GM19468 (cell line): ENCODE measurements around the gene ATP6AP2.
"Not testable (repeated sequence)": the region's sequence is repeated elsewhere in the genome, so short reads cannot be mapped to it uniquely, and the experiment has no call there.

ENCODE experiments used
- ATAC-seq: cut with Tn5 transposase; IDR thresholded peaks from one replicate; pipeline ENCODE4 v1.9.1; 2021; ENCODE audit warnings: mild to moderate bottlenecking, moderate library complexity, moderate number of reproducible peaks; ENCODE audit not compliant: unreplicated experiment; ENCODE audit errors: extremely low read depth

ATP6AP2 gene

DNA sequence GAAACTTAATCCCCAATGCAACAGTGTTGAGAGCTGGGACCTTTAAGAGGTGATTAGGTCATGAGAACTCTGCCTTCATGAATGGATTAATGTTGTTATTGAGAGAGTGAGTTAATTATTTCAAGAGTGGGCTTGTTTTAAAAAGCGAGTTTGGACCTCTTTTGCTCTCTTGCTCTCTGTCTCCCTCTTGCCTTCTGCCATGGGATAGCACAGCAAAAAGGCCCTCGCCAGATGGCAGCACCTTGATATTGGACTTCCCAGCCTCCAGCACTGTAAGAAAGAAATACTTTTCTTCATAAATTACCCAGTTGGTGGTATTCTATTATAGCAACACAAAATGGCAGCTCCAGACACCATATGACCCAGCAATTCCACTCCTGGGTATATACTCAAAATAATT, 7.0 kb upstream of the ATP6AP2 start:
- ATAC-seq: no peak

DNA sequence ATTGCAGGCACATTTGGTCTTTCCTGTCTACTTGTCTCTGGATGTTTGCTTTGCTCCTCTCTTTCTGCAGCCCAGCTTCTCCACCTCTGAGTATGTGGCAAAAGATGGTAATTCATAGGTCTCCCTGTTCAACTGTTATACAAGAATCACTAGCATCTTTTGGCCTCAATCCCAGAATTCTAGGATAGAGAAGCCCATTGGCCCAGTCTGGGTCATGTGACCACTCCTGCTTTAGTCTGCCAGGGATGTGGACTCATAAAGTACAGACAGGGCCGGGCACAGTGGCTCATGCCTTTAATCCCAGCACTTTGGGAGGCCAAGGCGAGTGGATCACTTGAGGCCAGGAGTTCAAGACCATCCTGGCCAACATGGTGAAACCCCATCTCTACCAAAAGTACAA, 5.4 kb upstream of the ATP6AP2 start:
- ATAC-seq: not testable (repeated sequence)

DNA sequence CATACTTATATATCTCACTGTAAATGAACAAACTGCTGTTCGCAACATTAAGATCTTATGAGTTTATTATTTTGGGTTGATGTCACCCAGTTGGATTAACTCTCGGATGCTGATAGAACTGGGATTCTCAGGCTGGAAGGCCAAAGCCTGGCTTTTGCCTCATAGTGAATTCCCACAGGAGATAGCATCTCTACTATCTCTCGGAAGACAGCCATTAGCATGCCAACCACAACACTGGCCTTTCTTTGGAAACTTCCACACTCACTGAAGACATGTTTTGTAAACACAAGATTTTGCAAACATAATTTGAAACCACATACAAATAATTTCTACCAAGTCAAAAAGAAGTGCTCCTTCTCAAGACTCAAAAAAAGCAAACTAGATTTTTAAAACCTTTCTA, 4.5 kb upstream of the ATP6AP2 start:
- no peak for ATAC-seq

DNA sequence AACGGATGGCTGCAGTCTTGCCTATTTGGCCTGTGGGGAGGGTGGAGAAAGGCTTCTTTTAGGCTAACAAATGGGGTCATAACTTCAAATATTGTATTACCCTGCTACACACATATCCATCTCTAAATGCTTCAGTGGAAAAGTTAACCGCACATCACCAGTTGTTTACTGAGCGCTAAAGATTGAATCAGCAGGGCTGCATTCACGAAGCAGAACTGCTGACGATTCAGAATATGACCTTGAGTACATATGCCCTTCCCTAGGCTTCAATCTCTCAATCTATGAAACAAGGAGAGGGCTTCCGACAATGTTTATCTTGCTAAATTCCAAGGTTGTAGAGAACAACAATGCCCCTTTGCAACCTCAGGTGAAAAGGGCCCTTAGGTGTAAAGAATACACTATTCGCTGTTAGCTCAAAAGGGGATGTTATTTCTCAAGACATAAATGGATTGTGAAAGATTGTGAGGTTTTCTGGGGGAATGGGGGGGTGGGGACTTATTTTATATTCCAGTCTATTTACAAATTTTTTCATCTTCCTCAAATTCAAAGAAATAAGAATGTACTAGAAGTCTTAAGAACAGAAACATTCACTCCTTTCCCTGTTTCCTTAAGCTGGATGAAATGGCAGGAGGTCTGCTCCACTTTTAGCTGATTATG, 2.6 kb upstream of the ATP6AP2 start:
- ATAC-seq: no peak

DNA sequence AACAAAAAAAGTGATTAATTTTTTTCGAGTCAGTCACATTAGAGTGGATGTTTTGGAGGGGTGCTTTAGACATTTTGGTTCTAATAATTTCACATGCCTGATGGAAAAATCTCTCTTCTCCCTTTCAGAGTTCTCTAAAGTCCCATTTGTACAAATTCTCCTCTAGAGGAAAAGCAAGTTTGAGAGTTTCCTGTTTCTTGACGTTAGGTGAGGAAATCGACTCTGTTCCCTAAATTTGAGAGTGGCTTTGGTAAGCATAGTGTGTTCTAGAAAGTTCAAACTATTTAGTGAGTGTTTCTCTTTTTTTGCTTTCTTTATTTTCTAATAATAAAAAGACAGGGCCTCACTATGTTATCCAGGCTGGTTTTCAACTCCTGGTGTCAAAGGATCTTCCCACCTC, 1.6 kb upstream of the ATP6AP2 start:
- no peak for ATAC-seq

DNA sequence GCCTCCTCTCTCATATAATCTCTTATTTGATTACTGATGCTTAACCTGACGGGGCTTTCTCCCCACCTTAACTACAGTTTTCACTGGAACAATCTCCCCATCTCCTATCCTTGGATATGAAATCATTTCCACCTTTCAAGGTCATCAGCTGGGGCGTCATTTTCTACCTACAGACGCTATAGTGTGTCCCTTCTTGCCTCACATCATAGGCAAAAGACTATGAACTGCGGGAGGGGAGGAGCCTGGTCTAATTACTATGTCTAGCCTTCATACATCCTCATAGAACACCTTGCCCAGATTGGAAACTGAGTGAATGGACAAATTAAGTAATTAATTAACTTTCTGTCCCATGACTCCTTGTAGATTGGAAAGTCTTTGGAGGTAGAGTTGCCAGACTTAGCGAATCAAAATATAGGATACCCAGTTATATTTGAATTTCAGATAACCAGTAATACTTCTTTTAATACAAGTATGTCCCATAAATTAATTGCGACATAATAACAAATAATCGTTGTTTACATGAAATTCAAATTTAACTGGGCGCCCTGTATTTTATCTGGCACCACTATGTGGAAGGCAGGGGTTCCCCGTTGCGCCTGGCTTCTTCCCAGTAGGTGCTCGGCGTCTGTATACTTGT, 752 bp upstream of the ATP6AP2 start:
- peak; percentile 4 for ATAC-seq

DNA sequence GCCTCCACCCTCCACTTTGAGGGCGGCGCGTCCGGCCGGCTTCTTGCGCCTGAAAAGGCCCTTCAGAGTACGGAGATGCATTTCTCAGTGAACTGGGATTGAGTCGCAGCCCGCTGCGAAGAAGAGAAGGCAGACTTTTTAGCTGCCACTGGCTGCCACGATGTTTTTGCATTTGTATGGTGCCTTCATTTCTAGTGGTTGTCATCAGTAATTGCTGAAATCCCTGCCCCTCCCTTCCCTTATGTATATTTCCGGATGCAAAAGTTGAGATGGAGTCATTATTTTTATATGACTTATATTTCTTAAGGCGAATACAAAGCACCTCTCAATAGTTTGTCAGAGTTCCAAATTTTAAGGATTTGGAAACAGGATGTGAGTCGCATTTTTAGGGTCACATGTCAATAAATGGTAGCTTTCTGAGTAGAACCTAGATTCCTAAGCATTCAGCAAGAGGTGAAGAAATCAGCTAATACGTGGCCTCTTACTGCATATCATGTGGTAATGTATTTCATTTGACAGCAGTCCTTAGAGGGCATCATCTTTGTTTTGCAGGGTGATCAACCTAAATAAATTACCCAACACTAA, 658 bp downstream of the ATP6AP2 start:
- ATAC-seq: no peak

DNA sequence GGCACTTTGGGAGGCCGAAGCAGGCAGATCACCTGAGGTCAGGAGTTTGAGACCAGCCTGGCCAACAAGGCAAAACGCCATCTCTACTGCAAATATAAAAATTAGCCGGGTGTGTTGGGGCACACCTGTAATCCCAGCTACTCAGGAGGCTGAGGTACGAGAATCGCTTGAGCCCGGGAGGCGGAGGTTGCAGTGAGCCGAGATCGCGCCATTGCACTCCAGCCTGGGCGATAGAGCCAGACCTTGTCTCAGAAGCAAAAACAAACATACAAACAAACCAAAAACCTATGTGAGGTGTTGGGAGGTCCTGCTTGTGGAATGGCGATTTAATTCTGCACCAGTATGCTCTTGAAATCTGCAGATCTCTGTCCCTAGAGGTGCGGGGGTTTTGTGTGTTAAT, 1.4 kb downstream of the ATP6AP2 start:
- not testable (repeated sequence) for ATAC-seq

DNA sequence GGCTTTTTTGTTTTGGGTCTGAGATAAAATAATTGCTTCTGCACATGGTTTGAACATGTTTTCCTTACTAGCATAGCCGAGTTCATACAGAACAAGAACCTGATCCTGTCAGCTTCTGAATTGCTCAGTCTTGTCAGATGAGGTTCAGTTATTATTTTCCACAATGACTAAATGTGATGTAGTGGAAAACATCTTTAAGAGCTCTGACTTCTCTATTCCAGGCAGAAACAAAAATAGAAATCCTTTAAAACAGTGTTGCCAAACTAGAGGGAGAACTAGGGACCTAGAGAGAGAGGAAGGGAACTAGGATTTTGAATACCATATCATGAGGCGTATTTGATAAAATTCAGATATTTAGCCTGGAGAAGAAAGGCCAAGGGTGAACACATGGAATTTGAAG, 2.0 kb downstream of the ATP6AP2 start:
- no peak for ATAC-seq

DNA sequence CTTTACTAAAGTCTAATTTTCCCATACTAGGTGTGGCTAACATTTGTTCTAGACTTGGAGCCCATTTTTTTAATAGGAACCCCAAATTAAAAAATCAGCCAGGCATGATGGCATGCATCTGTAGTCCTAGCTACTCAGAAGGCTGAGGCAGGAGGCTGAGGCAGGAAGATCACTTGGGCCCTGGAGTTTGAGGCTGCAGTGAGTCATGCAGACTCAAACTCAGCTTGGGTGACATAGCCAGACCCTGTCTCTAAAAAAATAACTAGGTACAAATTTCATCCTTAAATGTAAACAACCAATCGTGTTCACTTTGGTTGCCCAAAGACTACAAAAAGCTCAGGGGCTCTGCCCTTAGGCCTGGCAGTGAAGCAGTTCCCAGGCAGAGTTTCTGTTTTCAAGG, 6.9 kb downstream of the ATP6AP2 start:
- not testable (repeated sequence) for ATAC-seq

DNA sequence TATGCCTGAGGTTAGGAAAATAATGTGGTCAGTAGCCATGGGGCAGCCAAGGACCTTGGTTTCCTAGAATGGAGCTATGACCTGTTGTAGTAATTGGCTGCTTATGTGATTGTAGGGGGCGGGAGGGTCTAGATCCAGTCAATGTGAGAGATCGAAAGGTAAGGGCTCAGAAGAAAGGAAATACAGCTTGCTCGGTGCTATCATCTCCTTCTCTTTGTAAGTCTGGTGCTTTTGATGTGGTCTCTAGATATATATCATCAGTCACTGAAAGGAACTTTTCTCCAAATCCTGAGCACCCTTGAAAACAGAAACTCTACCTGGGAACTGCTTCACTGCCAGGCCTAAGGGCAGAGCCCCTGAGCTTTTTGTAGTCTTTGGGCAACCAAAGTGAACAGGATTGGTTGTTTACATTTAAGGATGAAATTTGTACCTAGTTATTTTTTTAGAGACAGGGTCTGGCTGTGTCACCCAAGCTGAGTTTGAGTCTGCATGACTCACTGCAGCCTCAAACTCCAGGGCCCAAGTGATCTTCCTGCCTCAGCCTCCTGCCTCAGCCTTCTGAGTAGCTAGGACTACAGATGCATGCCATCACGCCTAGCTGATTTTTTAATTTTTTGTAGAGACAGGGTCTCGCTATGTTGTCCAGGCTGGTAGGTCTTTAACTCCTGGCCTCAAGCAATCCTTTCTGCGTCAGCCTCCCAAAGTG, 9.0 kb downstream of the ATP6AP2 start:
- not testable (repeated sequence) for ATAC-seq

DNA sequence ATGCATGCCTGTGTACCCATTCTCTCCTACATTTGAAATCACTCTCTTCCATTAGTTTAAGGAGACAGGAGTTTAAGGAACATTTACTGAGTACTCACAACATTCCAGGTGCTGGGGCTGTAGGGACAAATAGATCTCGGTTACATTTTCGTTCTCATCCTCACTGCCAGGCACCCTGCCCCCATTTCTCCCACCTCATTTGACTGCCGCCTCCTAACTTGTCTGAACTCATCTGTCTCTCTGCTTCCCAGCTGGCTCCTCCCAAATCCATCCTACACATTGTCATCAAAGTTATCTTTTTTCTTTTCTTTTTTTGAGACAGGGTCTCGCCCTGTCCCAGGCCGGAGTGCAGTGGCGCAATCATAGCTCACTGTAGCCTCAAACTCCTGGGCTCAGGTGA, 22.7 kb downstream of the ATP6AP2 start:
- no peak for ATAC-seq

DNA sequence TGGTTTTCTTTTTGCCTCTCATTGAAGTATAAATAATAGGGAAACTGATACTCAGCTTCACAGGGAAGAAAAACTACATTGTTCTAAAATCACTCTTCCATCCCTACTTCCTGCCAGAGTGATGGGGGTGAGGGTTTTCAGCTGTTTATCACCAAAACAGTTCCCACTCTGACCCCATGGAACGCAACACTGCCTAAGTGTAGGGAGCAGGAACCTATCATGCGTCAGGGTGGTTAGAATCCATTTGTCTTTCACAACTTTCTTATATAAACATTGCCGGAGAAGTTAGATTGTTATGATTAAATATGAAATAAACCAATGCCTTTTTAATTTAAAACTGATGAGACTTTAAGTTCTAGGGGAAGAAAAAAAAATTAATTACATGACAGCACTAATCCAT, 26.6 kb downstream of the ATP6AP2 start:
- no peak for ATAC-seq

DNA sequence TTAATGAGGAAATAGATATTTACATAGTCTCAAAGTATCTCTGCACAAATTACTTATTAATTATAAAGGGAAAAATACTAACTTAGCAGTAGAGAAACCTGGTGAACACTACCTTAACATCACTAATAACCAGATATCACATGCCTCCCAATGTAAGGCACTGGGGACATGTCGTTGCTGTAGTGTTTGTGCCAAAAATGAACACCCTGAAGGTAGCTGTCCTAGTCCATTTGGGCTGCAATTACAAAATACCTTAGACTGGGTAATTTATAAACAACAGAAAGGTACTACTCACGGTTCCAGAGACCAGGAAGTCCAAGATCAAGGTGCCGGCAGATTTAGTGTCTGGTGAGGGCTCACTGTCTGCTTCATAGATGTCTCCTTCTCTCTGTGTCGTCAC, 31.7 kb downstream of the ATP6AP2 start:
- ATAC-seq: no peak

DNA sequence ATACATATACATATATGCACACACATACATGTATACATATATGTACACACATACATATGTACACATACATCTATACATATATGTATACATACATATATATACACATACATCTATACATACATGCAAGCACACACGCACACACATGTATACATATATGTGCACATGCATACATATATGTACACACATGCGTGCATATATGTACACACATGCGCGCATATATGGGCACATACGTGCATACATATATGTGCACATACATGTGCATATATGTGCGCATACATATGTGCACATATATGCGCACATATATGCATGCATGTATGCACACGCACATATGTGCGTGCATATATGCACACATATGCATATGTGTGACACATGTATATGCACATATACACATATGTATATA, 35.2 kb downstream of the ATP6AP2 start:
- no peak for ATAC-seq

DNA sequence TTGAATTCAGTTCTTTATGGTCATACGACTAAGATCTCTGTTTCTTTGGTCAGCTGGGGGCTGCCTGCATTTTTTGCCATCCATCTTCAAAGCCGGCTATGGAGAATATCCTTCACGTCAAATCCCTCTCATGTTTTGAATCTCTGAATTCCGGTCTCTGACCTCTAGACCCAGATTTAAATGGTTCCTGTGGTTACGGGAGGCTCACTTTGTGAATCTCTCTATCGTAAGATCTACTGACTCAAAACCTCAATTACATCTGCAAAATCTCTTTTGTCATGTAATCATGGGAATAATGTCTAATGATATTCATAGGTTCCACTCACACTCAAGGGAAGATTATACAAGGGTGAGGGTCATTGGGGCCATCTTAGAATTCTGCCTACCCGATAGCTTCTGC, 36.8 kb downstream of the ATP6AP2 start:
- no peak for ATAC-seq

DNA sequence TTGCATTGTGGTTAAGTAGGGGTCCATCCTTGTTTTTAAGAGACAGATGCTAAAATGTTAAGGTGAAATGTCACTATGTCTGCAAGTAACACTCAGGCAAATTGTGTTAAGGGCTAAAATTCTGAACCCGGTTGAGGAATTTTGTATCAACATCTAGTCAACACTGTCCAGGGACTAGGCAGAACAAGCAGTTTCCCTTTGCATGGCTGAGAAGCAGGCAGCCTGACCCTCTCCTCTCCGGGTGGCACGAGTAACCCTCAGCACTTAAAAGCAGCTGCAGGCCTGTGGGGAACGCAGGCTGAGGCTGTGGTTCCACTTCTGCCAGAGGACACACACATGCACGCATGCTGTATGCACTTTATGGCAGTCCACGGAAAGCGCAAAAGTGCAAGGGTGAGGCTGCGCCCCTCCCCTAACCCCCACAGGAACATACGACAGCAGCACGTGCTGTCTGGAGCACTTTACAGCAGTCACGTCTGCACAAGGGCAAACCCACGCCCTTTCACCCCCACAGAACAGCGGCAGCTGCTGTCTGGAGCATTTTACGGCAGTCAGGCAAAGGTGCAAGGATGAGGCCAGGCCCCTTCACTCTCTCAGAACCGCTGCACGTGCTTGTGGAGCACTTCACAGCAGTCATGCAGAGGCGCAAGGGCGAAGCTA, 41.8 kb downstream of the ATP6AP2 start:
- ATAC-seq: no peak

DNA sequence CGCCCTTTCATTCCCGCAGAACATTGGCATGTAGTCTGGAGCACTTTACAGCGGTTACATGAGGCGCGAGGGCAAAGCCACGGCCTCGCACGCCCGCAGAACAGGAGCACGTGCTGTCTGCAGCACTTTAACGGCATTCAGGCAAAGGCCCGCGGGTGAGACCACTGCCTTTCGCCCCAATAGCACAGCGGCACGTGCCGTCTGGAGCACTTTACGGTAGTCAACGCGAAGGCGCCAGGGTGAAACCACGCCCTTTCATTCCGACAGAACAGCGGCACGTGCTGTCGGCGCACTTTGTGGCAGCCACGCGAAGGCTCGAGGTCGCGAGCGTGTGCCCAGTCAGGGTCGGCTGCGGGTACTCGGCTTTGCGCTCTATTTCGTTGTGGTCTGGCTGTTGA, 42.4 kb downstream of the ATP6AP2 start, which contains the start of gene MPC1L:
Gene MPC1L, plus strand, starts transcription at position 290 of the 398 bp plus-strand sequence. CDS start 138 bp downstream, outside the sequence.
- no peak for ATAC-seq

DNA sequence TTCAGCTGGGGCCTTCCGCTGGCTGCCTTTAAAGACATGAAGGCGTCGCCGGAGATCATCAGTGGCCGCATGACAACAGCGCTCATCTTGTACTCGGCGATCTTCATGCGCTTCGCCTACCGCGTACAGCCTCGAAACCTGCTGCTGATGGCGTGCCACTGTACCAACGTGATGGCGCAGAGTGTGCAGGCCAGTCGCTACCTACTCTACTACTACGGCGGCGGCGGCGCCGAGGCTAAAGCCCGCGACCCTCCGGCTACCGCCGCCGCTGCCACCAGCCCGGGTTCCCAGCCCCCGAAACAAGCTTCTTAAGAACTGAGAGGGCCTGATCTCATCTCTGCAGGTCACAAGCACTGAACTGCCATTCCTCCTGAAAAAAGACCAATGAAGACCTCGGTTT, 42.9 kb downstream of the ATP6AP2 start:
- ATAC-seq: no peak

DNA sequence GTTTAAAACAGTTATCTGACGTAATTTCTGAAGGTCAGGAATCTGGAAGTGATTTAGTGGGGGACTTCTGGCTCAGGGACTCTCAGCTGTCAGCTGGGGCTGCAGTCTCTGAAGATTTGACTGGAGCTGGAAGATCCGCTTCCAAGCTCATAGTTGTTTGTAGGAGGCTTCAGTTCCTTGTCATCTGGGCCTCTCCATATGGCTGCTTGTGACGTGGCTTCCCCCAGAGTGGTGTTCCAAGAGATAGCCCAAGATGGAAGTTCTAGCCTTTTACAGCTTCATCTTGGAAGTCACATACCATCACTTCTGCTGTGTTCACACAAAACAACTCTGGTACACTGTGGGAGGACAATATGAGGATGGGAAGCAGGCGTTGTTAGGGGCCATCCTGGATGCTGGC, 44.5 kb downstream of the ATP6AP2 start:
- no peak for ATAC-seq

DNA sequence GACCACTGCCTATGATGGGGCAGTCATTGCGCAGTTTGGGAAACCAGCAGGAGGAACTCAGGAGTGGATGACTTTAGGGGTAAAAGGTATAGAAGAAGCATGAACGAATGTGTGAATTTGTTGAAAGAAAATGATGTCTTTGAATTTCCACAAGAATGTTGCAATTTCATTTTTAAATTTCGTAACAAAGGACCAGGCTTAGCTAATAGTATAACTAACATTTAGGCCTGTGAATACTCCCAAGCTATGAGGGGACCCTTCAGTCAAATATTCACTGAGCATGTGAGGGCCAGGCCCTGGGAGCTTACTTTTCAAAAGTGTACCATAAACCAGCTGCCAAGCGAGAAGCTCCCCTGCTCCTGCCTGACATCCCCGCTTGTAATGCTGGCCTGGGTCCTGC, 47.7 kb downstream of the ATP6AP2 start:
- ATAC-seq: no peak
